Panc1 (cell line): ENCODE data around the gene KBTBD2. TPM values are rescaled to one million over a fixed set of nuclear protein-coding genes. Genes with fewer than 3 reads are reported as not detected.

Experiments
- ATAC-seq: fragments of 200-7000 bp; cut with Tn5 transposase; 2 replicates; pipeline ENCODE4 v1.9.1; 2020; ENCODE audit warnings: mild to moderate bottlenecking, moderate library complexity
- BruUV-seq: library from RNA; stranded (reverse); fragments of 400-500 nt; replicated peaks from 2 replicates; lab custom pipeline; 2021; lab: Mats Ljungman, UMichigan
- CTCF ChIA-PET: fragments of 300-600 bp; sonication (Branson Sonifier 250); formaldehyde crosslinking; loops from one replicate; lab custom pipeline; 2022; ENCODE audit warnings: antibody characterized with exemption; lab: Charles Lee
- POLR2A ChIA-PET: fragments of 300-600 bp; sonication (Branson Sonifier 250); formaldehyde crosslinking; loops from one replicate; lab custom pipeline; 2022; ENCODE audit warnings: antibody characterized with exemption; lab: Charles Lee
- DNase-seq: peaks from one replicate; pipeline ENCODE4 v3.0.0-alpha.2; 2010; ENCODE audit warnings: low read depth, low spot score
- H3K27ac ChIP-seq: 2 replicates; pipeline ENCODE4 v1.5.1; 2011; ENCODE audit warnings: mild to moderate bottlenecking, low read length, inconsistent platforms
- H3K27me3 ChIP-seq: fragments of 200-500 bp; sonication (Bioruptor generic); 2 replicates; pipeline ENCODE4 v1.6.0; 2014; ENCODE audit warnings: low read length, inconsistent platforms; ENCODE audit not compliant: control insufficient read depth, insufficient read depth
- H3K36me3 ChIP-seq: fragments of 200-500 bp; sonication (Bioruptor generic); 2 replicates; pipeline ENCODE4 v1.5.1; 2014; ENCODE audit warnings: inconsistent platforms, mild to moderate bottlenecking, low read length, moderate library complexity; ENCODE audit not compliant: control insufficient read depth, insufficient read depth
- H3K4me1 ChIP-seq: 2 replicates; pipeline ENCODE4 v1.5.1; 2011; ENCODE audit warnings: inconsistent platforms, mild to moderate bottlenecking, low read length, moderate library complexity; ENCODE audit not compliant: control insufficient read depth, insufficient read depth
- H3K4me3 ChIP-seq, 2 experiments: 2 replicates each; pipeline ENCODE4 v1.5.1; 2011 to 2012; ENCODE audit warnings: low read depth in 2 of 2, low read length in 2 of 2, mild to moderate bottlenecking in 2 of 2, inconsistent platforms in 1 of 2, moderate library complexity in 1 of 2
- H3K9me3 ChIP-seq: fragments of 200-500 bp; sonication (Bioruptor generic); 2 replicates; pipeline ENCODE4 v1.5.1; 2014; ENCODE audit warnings: low read depth, mild to moderate bottlenecking, inconsistent platforms, low read length, moderate library complexity; ENCODE audit not compliant: control insufficient read depth, insufficient read depth
- POLR2AphosphoS5 ChIP-seq: IDR thresholded peaks from 2 replicates; pipeline ENCODE4 v1.6.1; 2012; ENCODE audit warnings: mild to moderate bottlenecking, low read depth, low read length, moderate library complexity
- SIN3A ChIP-seq: IDR thresholded peaks from 2 replicates; pipeline ENCODE4 v1.6.1; 2012; ENCODE audit warnings: low read depth, mild to moderate bottlenecking, low read length, moderate library complexity, borderline replicate concordance; ENCODE audit not compliant: insufficient read depth
- TCF7L2 ChIP-seq: IDR thresholded peaks from 2 replicates; pipeline ENCODE4 v1.6.1; 2011; ENCODE audit warnings: mild to moderate bottlenecking, low read depth, low read length, inconsistent platforms
- in situ Hi-C: cut with HindIII; loops from 2 replicates; pipeline ENCODE4 v1.10.0; 2016; ENCODE audit warnings: low sequenced_read_pairs, low pct_unique_long_range_greater_than_20kb
- intact Hi-C: fragments of 100-400 bp; cut with micrococcal nuclease; formaldehyde crosslinking; loops from one replicate; pipeline ENCODE4 v1.10.0; 2022; ENCODE audit not compliant: unreplicated experiment
- total RNA-seq: library from RNA; stranded (reverse); gene quantifications from one replicate; pipeline ENCODE4 v1.2.1, GENCODE V29; 2021; ENCODE audit not compliant: unreplicated experiment
- TF ChIP-seq, protein P1 (sequence below): fragments of 450-650 bp; IDR thresholded peaks from 2 replicates; pipeline ENCODE4 v1.5.1; 2017; ENCODE audit warnings: mild to moderate bottlenecking
- TF ChIP-seq, protein P2 (sequence below), 2 experiments: IDR thresholded peaks; 2 replicates each; pipeline ENCODE4 v1.6.1; 2011 to 2012; ENCODE audit warnings: low read depth in 2 of 2, control low read depth in 1 of 2, low read length in 1 of 2, mild to moderate bottlenecking in 1 of 2, moderate library complexity in 1 of 2; ENCODE audit not compliant: insufficient read depth in 1 of 2

Gene KBTBD2
- total RNA-seq, 1 experiment from 2014 or later: 36.8 TPM

DNA sequence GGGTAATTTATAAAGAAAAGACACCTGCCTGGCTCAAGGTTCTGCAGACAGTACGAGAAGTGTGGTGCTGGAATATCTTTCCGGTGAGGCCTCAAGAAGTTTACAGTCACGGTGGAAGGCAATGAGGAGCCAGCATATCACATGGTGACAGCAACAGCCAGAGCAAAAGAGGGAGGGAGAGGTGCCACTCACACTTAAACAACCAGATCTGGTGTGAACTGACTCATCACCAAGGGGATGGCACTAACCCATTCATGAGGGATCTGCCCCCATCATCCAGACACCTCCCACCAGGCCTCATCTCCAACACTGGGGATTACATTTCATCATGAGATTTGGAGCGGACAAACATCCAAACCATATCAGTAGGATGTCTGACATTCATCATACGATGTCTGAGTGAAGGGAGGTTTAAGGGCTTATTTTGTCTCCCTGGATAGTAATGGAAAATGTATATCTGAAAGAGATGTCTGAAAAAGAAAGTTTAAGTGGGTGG is 23.5 kb upstream of the KBTBD2 start:
- Histone ChIP-seq H3K36me3 (peaks cover 12% of the 10 kb centered on the region; the same call in 1 of the 2 replicates), H3K9me3 (no peaks in the 10 kb centered on the region), H3K27me3 (no peaks in the 10 kb centered on the region), H3K4me3 (no peak overlapping the region), H3K4me1 (no peaks in the 10 kb centered on the region), H3K27ac (no peak overlapping the region)
- intact Hi-C loops: no loop called here
- ChIA-PET POLR2A (no interaction called here), CTCF (no interaction called here)
- no peak for ATAC-seq
- no peak; the same call in 1 of the 2 replicates for TF ChIP-seq POLR2AphosphoS5
- TF ChIP-seq, protein P1, sequence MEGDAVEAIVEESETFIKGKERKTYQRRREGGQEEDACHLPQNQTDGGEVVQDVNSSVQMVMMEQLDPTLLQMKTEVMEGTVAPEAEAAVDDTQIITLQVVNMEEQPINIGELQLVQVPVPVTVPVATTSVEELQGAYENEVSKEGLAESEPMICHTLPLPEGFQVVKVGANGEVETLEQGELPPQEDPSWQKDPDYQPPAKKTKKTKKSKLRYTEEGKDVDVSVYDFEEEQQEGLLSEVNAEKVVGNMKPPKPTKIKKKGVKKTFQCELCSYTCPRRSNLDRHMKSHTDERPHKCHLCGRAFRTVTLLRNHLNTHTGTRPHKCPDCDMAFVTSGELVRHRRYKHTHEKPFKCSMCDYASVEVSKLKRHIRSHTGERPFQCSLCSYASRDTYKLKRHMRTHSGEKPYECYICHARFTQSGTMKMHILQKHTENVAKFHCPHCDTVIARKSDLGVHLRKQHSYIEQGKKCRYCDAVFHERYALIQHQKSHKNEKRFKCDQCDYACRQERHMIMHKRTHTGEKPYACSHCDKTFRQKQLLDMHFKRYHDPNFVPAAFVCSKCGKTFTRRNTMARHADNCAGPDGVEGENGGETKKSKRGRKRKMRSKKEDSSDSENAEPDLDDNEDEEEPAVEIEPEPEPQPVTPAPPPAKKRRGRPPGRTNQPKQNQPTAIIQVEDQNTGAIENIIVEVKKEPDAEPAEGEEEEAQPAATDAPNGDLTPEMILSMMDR: no peak
- in situ Hi-C loops: no loop called here
- no peak for DNase-seq
- no TSS peak for BruUV-seq

DNA sequence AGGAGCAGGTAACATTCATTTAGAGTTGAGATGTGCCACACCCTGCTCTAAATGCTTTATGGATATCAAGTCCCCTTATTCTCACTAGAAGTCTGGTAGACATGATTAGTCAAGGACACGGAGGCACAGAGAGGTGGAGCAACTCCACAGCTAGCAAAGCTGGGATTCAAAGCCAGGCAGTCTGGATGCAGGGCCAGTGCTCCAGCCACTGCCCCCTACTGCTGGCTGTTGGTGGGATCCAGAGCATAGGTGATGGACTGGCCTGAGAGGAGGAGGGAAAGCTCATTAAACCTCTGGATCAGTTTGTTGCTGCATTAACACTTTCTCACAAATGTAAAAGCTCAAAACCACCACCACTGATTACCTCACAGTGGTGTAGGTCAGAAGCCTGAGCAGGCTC is 22.6 kb upstream of the KBTBD2 start:
- Histone ChIP-seq H3K27me3 (no peaks in the 10 kb centered on the region), H3K4me1 (no peaks in the 10 kb centered on the region), H3K4me3 (no peak overlapping the region), H3K36me3 (peaks cover 12% of the 10 kb centered on the region; the same call in 1 of the 2 replicates), H3K9me3 (no peaks in the 10 kb centered on the region), H3K27ac (no peak overlapping the region)
- CTCF ChIA-PET: interaction anchor here (0.6 kb wide), 1 partner anchor 419 kb away, joined by 9 read pairs; the partner anchor contains the start of gene AVL9
- ATAC-seq: peak; percentile 56; the same call in 1 of the 2 replicates
- intact Hi-C loops: no loop called here
- in situ Hi-C loops: no loop called here
- no peak for TF ChIP-seq TCF7L2
- TF ChIP-seq SIN3A: no peak
- TF ChIP-seq POLR2AphosphoS5: no peak
- TF ChIP-seq, protein P2, sequence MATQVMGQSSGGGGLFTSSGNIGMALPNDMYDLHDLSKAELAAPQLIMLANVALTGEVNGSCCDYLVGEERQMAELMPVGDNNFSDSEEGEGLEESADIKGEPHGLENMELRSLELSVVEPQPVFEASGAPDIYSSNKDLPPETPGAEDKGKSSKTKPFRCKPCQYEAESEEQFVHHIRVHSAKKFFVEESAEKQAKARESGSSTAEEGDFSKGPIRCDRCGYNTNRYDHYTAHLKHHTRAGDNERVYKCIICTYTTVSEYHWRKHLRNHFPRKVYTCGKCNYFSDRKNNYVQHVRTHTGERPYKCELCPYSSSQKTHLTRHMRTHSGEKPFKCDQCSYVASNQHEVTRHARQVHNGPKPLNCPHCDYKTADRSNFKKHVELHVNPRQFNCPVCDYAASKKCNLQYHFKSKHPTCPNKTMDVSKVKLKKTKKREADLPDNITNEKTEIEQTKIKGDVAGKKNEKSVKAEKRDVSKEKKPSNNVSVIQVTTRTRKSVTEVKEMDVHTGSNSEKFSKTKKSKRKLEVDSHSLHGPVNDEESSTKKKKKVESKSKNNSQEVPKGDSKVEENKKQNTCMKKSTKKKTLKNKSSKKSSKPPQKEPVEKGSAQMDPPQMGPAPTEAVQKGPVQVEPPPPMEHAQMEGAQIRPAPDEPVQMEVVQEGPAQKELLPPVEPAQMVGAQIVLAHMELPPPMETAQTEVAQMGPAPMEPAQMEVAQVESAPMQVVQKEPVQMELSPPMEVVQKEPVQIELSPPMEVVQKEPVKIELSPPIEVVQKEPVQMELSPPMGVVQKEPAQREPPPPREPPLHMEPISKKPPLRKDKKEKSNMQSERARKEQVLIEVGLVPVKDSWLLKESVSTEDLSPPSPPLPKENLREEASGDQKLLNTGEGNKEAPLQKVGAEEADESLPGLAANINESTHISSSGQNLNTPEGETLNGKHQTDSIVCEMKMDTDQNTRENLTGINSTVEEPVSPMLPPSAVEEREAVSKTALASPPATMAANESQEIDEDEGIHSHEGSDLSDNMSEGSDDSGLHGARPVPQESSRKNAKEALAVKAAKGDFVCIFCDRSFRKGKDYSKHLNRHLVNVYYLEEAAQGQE (IDR thresholded peaks at IDR 0.05; ENCODE audit: insufficient read depth in 1 of 2, low read depth in 2 of 2, low read length in 1 of 2): no peak
- TF ChIP-seq, protein P1: peak; percentile 30; the same call in 1 of the 2 replicates
- POLR2A ChIA-PET: no interaction called here
- BruUV-seq: no TSS peak
- no peak for DNase-seq
